K562 (cell line): ENCODE results near the gene ELFN2. TPM values are rescaled to one million over a fixed set of nuclear protein-coding genes. Genes with fewer than 3 reads are reported as not detected.

Experiments used
- ATAC-seq: fragments of 200-7000 bp; cut with Tn5 transposase; 3 replicates; pipeline ENCODE4 v1.9.1; 2020; ENCODE audit warnings: moderate library complexity
- BruUV-seq: library from RNA; stranded (reverse); fragments of 400-500 nt; replicated peaks from 2 replicates; lab custom pipeline; 2021; lab: Mats Ljungman, UMichigan
- CTCF ChIA-PET: fragments of 300-600 bp; formaldehyde crosslinking; extraction: SDS; loops from one replicate; lab custom pipeline; 2021; ENCODE audit warnings: low intra/inter-chr PET ratio; lab: Yijun Ruan, JAX
- POLR2A ChIA-PET: fragments of 300-600, 350-650 bp; sonication (Branson Sonifier 250); formaldehyde crosslinking; extraction: SDS; loops from one replicate; lab custom pipeline; 2021; ENCODE audit warnings: antibody characterized with exemption, inconsistent platforms; lab: Yijun Ruan, JAX
- DNase-seq, 4 experiments: peaks; one replicate each; pipeline versions ENCODE4 v3.0.0 to v3.0.0-alpha.2; 2011 to 2018; ENCODE audit warnings: low spot score in 3 of 4, mixed read lengths in 3 of 4; ENCODE audit errors: extremely low read depth in 1 of 4
- FAIRE-seq: peaks from 2 replicates; lab custom pipeline; 2011; peaks lifted over from hg19 to GRCh38; lab: Jason Lieb, UNC
- H2AFZ ChIP-seq: 2 replicates; pipeline ENCODE4 v1.6.0; 2011; ENCODE audit warnings: low read depth, low read length, control low read depth, inconsistent platforms
- H3K27ac ChIP-seq: fragments of 200-600 bp; 3 replicates; pipeline ENCODE4 v1.8.0; 2011; ENCODE audit warnings: low read depth, mild to moderate bottlenecking, control low read depth, inconsistent platforms, low read length, moderate library complexity, mixed read lengths; ENCODE audit errors: extremely low read depth
- H3K27me3 ChIP-seq, 2 experiments: fragments of 300-600 bp in 1 of 2; 2 replicates in 1 of 2; 3 replicates in 1 of 2; pipeline versions ENCODE4 v1.6.0 to v1.8.0; 2011; ENCODE audit warnings: inconsistent platforms in 2 of 2, low read length in 2 of 2, mild to moderate bottlenecking in 1 of 2, mixed read lengths in 1 of 2, moderate library complexity in 1 of 2; ENCODE audit not compliant: control insufficient read depth in 2 of 2, insufficient read depth in 2 of 2
- H3K36me3 ChIP-seq: fragments of 300-600 bp; 3 replicates; pipeline ENCODE4 v1.8.0; 2011; ENCODE audit warnings: mild to moderate bottlenecking, low read length, inconsistent platforms; ENCODE audit not compliant: control insufficient read depth, insufficient read depth
- H3K4me1 ChIP-seq, 2 experiments: fragments of 200-600 bp in 1 of 2; replicated peaks in 1 of 2; 2 replicates in 1 of 2; 3 replicates in 1 of 2; pipeline versions ENCODE4 v1.5.1 to v1.8.0; 2011; ENCODE audit warnings: inconsistent platforms in 2 of 2, low read length in 2 of 2, mild to moderate bottlenecking in 1 of 2, mixed read lengths in 1 of 2, moderate library complexity in 1 of 2; ENCODE audit not compliant: control insufficient read depth in 2 of 2, insufficient read depth in 2 of 2
- H3K4me2 ChIP-seq: 2 replicates; pipeline ENCODE4 v1.6.1; 2011; ENCODE audit warnings: low read length, control low read depth, inconsistent platforms, mixed read lengths; ENCODE audit not compliant: insufficient read depth
- H3K4me3 ChIP-seq: fragments of 200-600 bp; sonication (generic), shearing (Covaris generic); 2 replicates; pipeline ENCODE4 v1.5.1; 2016; ENCODE audit warnings: control low read depth, inconsistent platforms
- H3K79me2 ChIP-seq: fragments of 200-600 bp; 3 replicates; pipeline ENCODE4 v1.8.0; 2011; ENCODE audit warnings: low read length, inconsistent platforms; ENCODE audit not compliant: control insufficient read depth, insufficient read depth
- H3K9ac ChIP-seq, 2 experiments: 2 replicates each; pipeline versions ENCODE4 v1.6.0 to v1.6.1; 2011; ENCODE audit warnings: low read depth in 2 of 2, low read length in 2 of 2, control low read depth in 1 of 2, inconsistent platforms in 1 of 2, mild to moderate bottlenecking in 1 of 2, mixed read lengths in 1 of 2; ENCODE audit not compliant: insufficient read depth in 1 of 2
- H3K9me1 ChIP-seq: one replicate; pipeline ENCODE4 v1.6.0; 2011; ENCODE audit warnings: inconsistent platforms, mild to moderate bottlenecking, low read length, moderate library complexity; ENCODE audit not compliant: control insufficient read depth, insufficient read depth
- H3K9me3 ChIP-seq: replicated peaks from 2 replicates; pipeline ENCODE4 v1.5.1; 2011; ENCODE audit warnings: low read depth, low read length, inconsistent platforms; ENCODE audit not compliant: control insufficient read depth, insufficient read depth
- H4K20me1 ChIP-seq: replicated peaks from 2 replicates; pipeline ENCODE4 v1.6.1; 2011; ENCODE audit warnings: low read length, inconsistent platforms, mixed read lengths; ENCODE audit not compliant: control insufficient read depth, insufficient read depth
- CAMTA2 ChIP-seq: fragments of 250-450 bp; sonication (Bioruptor Pico); conservative IDR thresholded peaks from 2 replicates; pipeline ENCODE4 v1.5.1; 2022
- FOXP1 ChIP-seq: sonication (generic); formaldehyde crosslinking; IDR thresholded peaks from 2 replicates; pipeline ENCODE4 v1.8.0; 2022; ENCODE audit warnings: mild to moderate bottlenecking, missing genetic modification reagents
- HDAC3 ChIP-seq: fragments of 450-650 bp; IDR thresholded peaks from 2 replicates; pipeline ENCODE4 v1.6.1; 2018; ENCODE audit warnings: borderline replicate concordance, mild to moderate bottlenecking, moderate library complexity; ENCODE audit not compliant: partially characterized antibody
- IRF9 ChIP-seq: fragments of 450-650 bp; IDR thresholded peaks from 2 replicates; pipeline ENCODE4 v1.6.1; 2016; ENCODE audit warnings: missing biosample characterization, missing genetic modification characterization
- KLF1 ChIP-seq: fragments of 450-650 bp; IDR thresholded peaks from 2 replicates; pipeline ENCODE4 v1.6.1; 2016; ENCODE audit warnings: missing genetic modification characterization, missing compliant biosample characterization
- MAZ ChIP-seq, 2 experiments: fragments of 450-650 bp in 1 of 2; sonication (generic) in 1 of 2; formaldehyde crosslinking; IDR thresholded peaks in 1 of 2; conservative IDR thresholded peaks in 1 of 2; 2 replicates each; pipeline versions ENCODE4 v1.4.0 to v1.5.0; 2020; ENCODE audit warnings: mild to moderate bottlenecking in 1 of 2, missing genetic modification reagents in 1 of 2
- THRA ChIP-seq: fragments of 450-650 bp; IDR thresholded peaks from 2 replicates; pipeline ENCODE4 v1.6.1; 2017; ENCODE audit warnings: mild to moderate bottlenecking, moderate library complexity
- ZNF263 ChIP-seq: sonication (generic); formaldehyde crosslinking; IDR thresholded peaks from 2 replicates; pipeline ENCODE4 v1.8.0; 2022; ENCODE audit warnings: mild to moderate bottlenecking, missing genetic modification reagents, borderline replicate concordance
- ZNF717 ChIP-seq: fragments of 250-450 bp; sonication (Bioruptor Pico); IDR thresholded peaks from 2 replicates; pipeline ENCODE4 v1.5.0; 2021
- WGBS: fragments of 100-300 bp; shearing (Covaris generic); methylation state at CpG from one replicate; pipeline ENCODE4 v1.1.6; 2016; ENCODE audit warnings: low coverage, mixed read lengths; ENCODE audit not compliant: insufficient coverage; ENCODE audit errors: missing lambda C conversion rate; 5-methylcytosine and 5-hydroxymethylcytosine counted together
- in situ Hi-C: fragments of 300-500 bp; cut with MboI; formaldehyde crosslinking; loops from 4 replicates; pipeline ENCODE4 v1.15.0; 2018; ENCODE audit warnings: inconsistent platforms, mixed read lengths
- intact Hi-C: fragments of 100-400 bp; cut with micrococcal nuclease; formaldehyde crosslinking; loops from 2 replicates; pipeline ENCODE4 v1.14.2; 2022
- polyA plus RNA-seq, 8 experiments: library from polyadenylated mRNA; depleted of rRNA in 4 of 8; stranded (reverse) in 5 of 8; unstranded in 3 of 8; fragments of >200 nt; fragmentation: Nextera tagmentation in 2 of 8; fragmentation: Illumina TruSeq in 1 of 8; extraction: Ambion mirVana in 2 of 8; extraction: Trizol in 1 of 8; gene quantifications; 2 replicates each; pipeline versions ENCODE4 v1.2.1 to v1.2.3, GENCODE V29; 2011 to 2014; ENCODE audit warnings: inconsistent platforms in 1 of 8, missing spikeins in 1 of 8
- total RNA-seq, 7 experiments: library from RNA; depleted of rRNA in 6 of 7; stranded (reverse); fragments of >200 nt in 6 of 7; fragmentation: Illumina TruSeq in 2 of 7; extraction: Trizol in 2 of 7; gene quantifications; 2 replicates each; pipeline versions ENCODE4 v1.2.1 to v1.2.3, GENCODE V29; 2011 to 2021; ENCODE audit warnings: low replicate concordance in 1 of 7

Gene ELFN2
- total and polyA plus RNA-seq, 9 of the 15 experiments (the other 6 are each of a cell fraction or from before 2014, with no cell fraction given) = not detected

DNA sequence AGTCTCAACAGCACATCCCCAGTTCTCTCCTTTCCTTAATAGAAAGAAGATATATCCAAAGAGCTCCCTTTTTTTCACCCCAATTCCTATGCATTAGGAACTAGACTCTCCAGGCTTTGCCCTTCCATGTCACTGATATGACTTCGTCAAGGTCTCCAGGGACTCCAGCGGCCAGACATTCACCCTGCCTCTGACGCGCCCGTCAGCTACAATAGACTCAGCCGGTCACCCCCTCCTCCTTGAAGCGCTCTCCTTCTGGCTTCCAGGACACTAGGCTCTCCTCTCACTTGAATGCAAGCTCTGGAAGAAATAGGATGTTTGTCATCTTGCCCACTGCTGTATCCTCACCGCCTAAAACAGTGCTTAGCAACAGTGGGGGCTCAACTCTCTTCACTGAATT lies 14.9 kb upstream of the ELFN2 start:
- Histone ChIP-seq H3K9ac (no peak overlapping the region), H3K4me1 (no peaks in the 10 kb centered on the region), H3K27me3 (peaks cover 0 to 23% of the 10 kb centered on the region in 2 experiments; a peak in 2 of 5 replicates), H3K36me3 (no peaks in the 10 kb centered on the region), H3K79me2 (no peaks in the 10 kb centered on the region), H3K9me3 (no peaks in the 10 kb centered on the region), H2AFZ (no peak overlapping the region), H3K9me1 (no peaks in the 10 kb centered on the region), H3K4me3 (no peak overlapping the region), H3K4me2 (no peak overlapping the region), H4K20me1 (no peaks in the 10 kb centered on the region), H3K27ac (no peak overlapping the region)
- FAIRE-seq (no peak), ATAC-seq (no peak), DNase-seq (no peak)
- in situ Hi-C loops (no loop called here), intact Hi-C loops (no loop called here)
- POLR2A ChIA-PET = no interaction called here
- CTCF ChIA-PET = no interaction called here
- no TSS peak for BruUV-seq
- WGBS = 0% methylated on average over 7 of the region's 8 CpGs
- TF ChIP-seq FOXP1 (CRISPR knock-in tag) = no peak
- TF ChIP-seq THRA = no peak
- no peak for TF ChIP-seq IRF9 (tag)
- TF ChIP-seq ZNF263 (CRISPR knock-in tag) = no peak
- no peak for TF ChIP-seq HDAC3
- TF ChIP-seq MAZ (CRISPR knock-in tag; conservative IDR thresholded peaks at IDR 0.05 in 1 of 2, IDR thresholded peaks at IDR 0.05 in 1 of 2) = no peak
- no peak for TF ChIP-seq KLF1
- TF ChIP-seq ZNF717 (CRISPR knock-in tag) = no peak
- no peak for TF ChIP-seq CAMTA2 (CRISPR knock-in tag)
